Measurements from ENCODE around the gene AUH.

DNA sequence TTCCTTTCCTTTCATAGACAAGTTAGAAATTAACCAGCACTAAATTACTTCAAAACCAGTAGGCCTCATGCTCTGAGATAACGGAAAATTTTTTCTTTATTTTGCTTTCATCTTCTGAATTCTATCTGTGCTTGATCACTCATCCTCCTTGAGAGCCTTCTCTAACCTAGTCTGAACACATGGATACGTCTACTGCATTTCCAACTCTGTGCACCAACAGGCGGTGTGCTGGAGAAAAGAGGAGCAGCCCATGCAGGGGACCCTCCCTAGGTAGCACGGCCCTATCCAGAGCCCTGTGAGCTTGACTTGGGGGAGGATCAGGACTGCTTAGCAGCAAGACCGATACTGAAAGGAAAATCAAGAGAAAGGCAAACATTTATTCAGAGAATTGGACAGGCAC is 149.8 kb downstream of the AUH start:
- TF ChIP-seq GATA2 (IDR thresholded peaks at IDR 0.05; ENCODE audit: low read depth, low read length) = no peak
- TF ChIP-seq GATA3 (IDR thresholded peaks at IDR 0.05; ENCODE audit: low read depth, low read length) = no peak
